Measurements from ENCODE around the gene ROBO4.

Gene ROBO4

DNA sequence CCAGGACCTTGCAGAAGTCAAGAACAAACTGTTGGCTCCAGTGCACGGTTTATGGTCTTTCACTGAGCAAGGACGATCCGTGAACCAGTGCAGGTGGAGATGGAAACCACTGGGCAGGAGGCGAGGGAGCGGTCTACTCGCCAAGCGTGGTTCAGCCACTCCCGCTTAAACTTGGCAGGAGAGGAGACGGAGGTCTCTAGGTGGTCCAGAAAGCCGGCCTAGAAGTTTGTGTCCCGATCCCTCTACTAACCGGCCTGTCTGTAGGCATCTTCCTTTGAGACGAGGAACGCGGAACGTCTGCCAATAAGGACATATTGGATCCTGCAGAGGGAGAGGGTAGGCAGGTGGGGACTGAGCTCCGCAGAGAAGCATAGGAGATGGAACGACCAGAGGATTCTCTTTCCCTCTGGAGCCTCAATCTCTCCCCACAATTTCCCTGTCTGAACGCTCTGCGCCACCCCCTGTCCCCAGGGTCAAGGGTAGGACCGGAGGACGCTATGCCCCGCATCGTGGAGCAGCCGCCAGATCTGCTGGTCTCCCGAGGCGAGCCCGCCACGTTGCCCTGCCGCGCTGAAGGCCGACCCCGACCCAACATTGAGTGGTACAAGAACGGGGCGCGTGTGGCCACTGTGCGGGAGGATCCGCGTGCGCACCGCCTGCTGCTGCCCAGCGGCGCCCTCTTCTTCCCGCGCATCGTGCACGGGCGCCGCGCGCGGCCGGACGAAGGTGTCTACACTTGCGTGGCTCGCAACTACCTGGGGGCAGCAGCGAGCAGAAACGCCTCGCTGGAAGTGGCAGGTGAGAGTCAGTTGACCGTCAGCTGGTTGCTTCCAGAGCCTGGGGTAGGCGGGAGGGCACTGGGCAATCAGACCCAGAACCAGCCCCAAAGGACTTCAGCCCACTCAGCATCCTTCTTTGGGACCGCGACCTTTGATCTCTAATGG is 29.1 kb downstream of the ROBO4 start:
- TF ChIP-seq GATA2 (IDR thresholded peaks at IDR 0.05; ENCODE audit: low read depth, low read length) (no peak), GATA3 (IDR thresholded peaks at IDR 0.05; ENCODE audit: low read depth, low read length) (no peak)

- no peak for TF ChIP-seq GATA3 (IDR thresholded peaks at IDR 0.05; ENCODE audit: low read depth, low read length)
- TF ChIP-seq GATA2 (IDR thresholded peaks at IDR 0.05; ENCODE audit: low read depth, low read length): no peak
These were observed 30.0 kb downstream of the ROBO4 start for GRCh38 chr11:124867700-124868099.

DNA sequence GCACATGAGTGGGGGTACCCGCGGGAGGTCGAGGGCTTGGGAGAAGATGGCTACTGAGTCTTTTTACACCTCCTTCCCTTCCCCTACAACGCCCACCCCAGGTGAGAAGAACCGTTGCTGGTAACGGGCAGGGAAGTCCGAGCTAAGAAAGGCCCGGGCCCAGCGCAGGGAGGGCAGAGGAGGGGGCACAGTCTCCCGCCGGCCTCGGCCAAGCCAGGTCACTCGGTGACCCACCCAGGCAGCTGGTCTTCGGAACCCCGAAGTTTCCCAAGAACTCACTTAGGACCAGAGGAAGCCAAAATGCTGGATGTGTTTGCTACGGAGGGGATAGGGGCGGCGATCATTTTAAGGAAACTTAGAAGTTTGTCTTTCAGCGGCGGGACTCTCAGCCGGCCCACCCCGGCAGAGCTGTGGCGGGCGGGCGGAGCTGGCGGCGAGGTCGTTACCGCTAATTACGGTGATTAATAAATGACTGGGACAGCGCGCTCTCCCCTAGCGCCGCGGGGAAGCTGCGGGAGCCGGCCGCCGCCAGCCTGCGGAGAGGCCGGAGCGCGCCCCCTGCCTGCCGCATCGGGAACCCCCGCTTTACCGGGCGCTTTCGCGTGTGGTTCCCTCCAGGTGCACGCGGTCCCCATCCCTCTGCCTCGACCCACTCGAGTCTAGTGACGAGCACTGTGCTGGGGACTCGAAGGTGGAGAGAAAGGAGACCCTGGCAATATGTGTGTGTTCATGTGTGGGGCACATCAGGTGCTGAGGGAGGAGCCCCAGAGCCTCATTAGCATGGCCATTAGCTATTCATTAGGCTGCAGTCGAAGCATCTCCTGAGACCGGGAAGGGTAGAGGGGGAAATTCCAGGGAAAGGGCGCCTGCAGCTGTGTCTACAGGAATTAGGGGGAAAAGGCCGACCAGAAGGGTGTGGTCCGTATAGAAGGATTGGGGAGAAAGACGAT is 31.5 kb downstream of the ROBO4 start:
- TF ChIP-seq GATA3 (IDR thresholded peaks at IDR 0.05; ENCODE audit: low read depth, low read length) (no peak), GATA2 (IDR thresholded peaks at IDR 0.05; ENCODE audit: low read depth, low read length) (no peak)

- TF ChIP-seq GATA2 (IDR thresholded peaks at IDR 0.05; ENCODE audit: low read depth, low read length): no peak
- no peak for TF ChIP-seq GATA3 (IDR thresholded peaks at IDR 0.05; ENCODE audit: low read depth, low read length)
These were observed 32.3 kb downstream of the ROBO4 start, which contains the start of gene ROBO3 for GRCh38 chr11:124865181-124865901. Gene ROBO3, plus strand, starts transcription at chr11:124865432. Its CDS starts 146 bp downstream, at chr11:124865578.

DNA sequence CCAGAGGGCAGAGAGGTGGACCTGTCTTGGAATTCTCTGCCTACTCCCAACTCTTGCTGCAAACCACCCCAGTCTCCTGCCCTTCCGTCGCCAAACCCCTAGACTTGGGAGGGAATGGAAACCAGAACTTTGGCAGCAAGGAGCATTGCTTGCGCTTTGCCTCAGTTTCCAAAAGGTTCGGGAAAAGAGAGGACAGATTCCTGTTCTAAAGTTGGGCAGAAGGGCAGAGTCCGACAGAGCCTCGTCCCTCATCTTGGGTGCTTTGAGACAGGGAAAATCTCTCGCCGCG is 32.8 kb downstream of the ROBO4 start:
- TF ChIP-seq GATA2 (IDR thresholded peaks at IDR 0.05; ENCODE audit: low read depth, low read length) (no peak), GATA3 (IDR thresholded peaks at IDR 0.05; ENCODE audit: low read depth, low read length) (no peak)

DNA sequence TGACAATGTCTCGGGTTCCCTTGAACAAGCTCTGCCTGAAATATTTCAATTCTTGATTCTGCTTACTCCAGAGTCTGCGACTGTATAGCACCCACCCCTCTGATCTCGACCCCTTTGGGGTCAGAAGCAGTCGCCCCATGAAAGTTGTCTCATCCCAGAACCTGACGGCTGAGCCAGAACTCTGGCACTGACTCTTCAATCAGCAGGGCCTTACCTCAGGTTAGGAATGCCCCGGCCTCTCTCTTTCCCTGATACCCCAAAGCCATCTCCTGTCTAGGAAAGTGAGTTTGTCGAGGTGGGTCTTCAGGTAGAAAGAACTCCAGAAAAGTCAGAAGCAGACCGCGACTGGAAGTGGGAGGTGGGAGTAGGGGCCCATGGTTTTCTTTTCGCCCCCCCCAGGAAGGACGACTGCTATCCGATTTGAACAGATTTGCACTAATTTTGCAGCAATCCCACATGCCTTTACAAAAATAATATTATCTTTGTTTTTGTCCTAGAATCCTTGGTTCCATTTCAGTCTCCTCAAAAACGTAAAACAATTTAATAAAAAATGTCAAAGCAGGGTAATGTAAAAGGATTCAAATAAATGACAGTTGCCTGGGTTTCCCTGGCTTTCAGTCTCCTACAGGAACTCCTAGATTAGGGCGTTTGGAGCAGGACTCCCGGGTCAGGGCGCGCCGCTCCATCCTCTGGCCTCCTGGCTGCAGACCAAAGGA is 33.3 kb downstream of the ROBO4 start:
- no peak for TF ChIP-seq GATA2 (IDR thresholded peaks at IDR 0.05; ENCODE audit: low read depth, low read length)
- no peak for TF ChIP-seq GATA3 (IDR thresholded peaks at IDR 0.05; ENCODE audit: low read depth, low read length)

DNA sequence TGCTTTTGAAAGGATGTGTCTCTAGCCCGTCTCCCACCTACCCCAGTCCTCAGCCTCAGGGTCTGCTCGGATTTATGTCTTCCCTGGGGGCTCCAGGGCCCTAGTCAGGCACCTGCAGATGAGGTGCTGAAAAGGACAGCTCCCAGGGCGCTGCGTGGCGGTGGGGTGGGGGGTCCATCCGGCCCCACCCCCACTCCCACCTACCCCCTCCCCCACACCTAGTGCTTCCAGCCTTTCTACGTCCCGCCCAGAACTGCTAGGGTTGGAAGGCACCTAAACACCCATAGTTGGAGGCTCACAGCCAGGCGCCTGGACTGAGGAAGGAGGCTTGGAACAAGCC is 33.9 kb downstream of the ROBO4 start:
- TF ChIP-seq GATA3 (IDR thresholded peaks at IDR 0.05; ENCODE audit: low read depth, low read length) (no peak), GATA2 (IDR thresholded peaks at IDR 0.05; ENCODE audit: low read depth, low read length) (no peak)

GRCh38 chr11:124863137-124863825 is 34.4 kb downstream of the ROBO4 start:
- no peak for TF ChIP-seq GATA3 (IDR thresholded peaks at IDR 0.05; ENCODE audit: low read depth, low read length)
- TF ChIP-seq GATA2 (IDR thresholded peaks at IDR 0.05; ENCODE audit: low read depth, low read length): no peak

DNA sequence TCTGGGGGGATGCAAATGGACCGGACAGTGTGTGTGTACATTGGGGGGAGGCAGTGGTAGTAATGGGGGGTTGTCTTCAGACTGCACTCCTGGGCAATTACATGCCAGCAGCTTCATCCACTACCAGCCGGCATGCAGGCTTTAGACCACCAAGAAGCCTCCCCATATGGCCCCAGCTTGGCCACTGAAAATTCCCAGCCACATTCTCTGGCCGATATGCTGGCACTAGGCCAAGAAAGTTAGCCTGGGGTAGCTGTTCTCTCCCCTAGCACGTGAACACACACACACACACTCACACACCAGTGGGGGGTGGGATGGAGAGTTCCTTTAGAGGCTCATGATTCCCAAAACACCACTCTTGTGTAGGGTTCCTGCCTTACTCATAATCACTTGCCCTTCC is 36.0 kb downstream of the ROBO4 start:
- TF ChIP-seq GATA3 (IDR thresholded peaks at IDR 0.05; ENCODE audit: low read depth, low read length) (no peak), GATA2 (IDR thresholded peaks at IDR 0.05; ENCODE audit: low read depth, low read length) (no peak)

DNA sequence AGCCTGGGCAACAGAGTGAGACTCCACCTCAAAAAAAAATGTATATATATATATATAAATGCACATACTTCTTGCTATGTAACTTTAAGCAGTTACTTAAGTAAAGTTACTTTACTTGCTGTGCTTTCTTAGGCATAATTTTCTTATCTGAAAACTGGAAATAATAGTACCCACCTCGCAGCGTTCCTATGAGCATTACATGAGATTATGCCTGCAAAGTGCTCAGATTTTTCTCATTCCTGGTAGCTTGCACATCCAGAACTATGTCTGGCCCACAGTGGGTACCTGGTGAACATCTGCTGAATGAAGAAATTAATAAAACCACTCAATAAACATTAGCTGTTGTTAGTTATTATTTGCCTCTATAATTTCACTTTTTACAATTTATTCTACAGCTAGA is 38.5 kb downstream of the ROBO4 start:
- TF ChIP-seq GATA3 (IDR thresholded peaks at IDR 0.05; ENCODE audit: low read depth, low read length) (no peak), GATA2 (IDR thresholded peaks at IDR 0.05; ENCODE audit: low read depth, low read length) (no peak)

DNA sequence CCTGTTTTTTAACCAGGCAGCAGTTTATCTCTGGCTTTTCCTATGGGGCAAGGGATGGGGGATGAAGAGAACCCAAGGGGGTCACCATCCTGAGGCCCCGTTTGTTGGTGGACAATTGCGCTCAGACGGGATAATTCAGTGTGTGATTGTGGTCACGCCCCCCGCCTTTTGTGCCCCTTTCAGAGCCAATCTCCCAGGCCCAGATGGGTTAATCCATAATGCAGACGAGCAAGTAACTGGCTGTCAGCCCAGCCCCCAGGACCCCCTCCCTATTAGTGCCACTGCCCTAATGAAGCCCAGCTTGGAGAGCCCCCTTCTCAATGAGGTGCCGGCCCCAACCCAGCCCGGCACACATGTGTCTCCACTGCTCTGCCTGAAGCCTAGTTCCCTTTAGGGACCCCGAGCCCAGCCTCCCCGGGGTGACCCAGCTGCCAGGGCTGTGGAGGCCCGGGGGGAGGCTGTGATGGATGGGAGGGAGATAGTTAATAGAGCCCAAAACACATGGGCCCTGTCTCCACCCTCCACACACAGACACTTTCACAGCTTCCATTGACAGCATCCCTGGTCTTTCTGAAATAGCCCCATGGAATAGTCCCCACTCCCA is 51.5 kb downstream of the ROBO4 start:
- no peak for TF ChIP-seq GATA2 (IDR thresholded peaks at IDR 0.05; ENCODE audit: low read depth, low read length)
- no peak for TF ChIP-seq GATA3 (IDR thresholded peaks at IDR 0.05; ENCODE audit: low read depth, low read length)

- no peak for TF ChIP-seq GATA2 (IDR thresholded peaks at IDR 0.05; ENCODE audit: low read depth, low read length)
- no peak for TF ChIP-seq GATA3 (IDR thresholded peaks at IDR 0.05; ENCODE audit: low read depth, low read length)
These were observed 53.0 kb downstream of the ROBO4 start for GRCh38 chr11:124844664-124845079.

GRCh38 chr11:124843616-124843910 is 54.1 kb downstream of the ROBO4 start:
- no peak for TF ChIP-seq GATA2 (IDR thresholded peaks at IDR 0.05; ENCODE audit: low read depth, low read length)
- TF ChIP-seq GATA3 (IDR thresholded peaks at IDR 0.05; ENCODE audit: low read depth, low read length): no peak
